Activated T-cell treated with anti-CD3 and anti-CD28 coated beads, Interleukin-2, amount 50 U/mL, for 24 hours (primary cell): ENCODE results near the gene PRKAG2.

Source experiments
- DNase-seq: peaks from one replicate; pipeline ENCODE4 v3.0.0-alpha.2; 2020
- H3K27ac Mint-ChIP-seq: 2 replicates; pipeline ENCODE4 v1.8.0; 2020; ENCODE audit warnings: mild to moderate bottlenecking, mixed read lengths
- H3K27me3 Mint-ChIP-seq: 2 replicates; pipeline ENCODE4 v1.8.0; 2020; ENCODE audit warnings: mixed read lengths
- H3K36me3 Mint-ChIP-seq: 2 replicates; pipeline ENCODE4 v1.8.0; 2020; ENCODE audit warnings: low read depth, mixed read lengths
- H3K4me1 Mint-ChIP-seq: 2 replicates; pipeline ENCODE4 v1.8.0; 2020; ENCODE audit warnings: low read depth, mixed read lengths
- H3K4me3 Mint-ChIP-seq: 2 replicates; pipeline ENCODE4 v1.8.0; 2020; ENCODE audit warnings: mild to moderate bottlenecking, moderate library complexity, mixed read lengths
- H3K9me3 Mint-ChIP-seq: 2 replicates; pipeline ENCODE4 v1.8.0; 2020; ENCODE audit warnings: mixed read lengths

The PRKAG2 gene

GRCh38 chr7:151764056-151764920 is 112.6 kb downstream of the PRKAG2 start:
- no peak overlapping the region for H3K4me3 Mint-ChIP-seq
- H3K4me1 Mint-ChIP-seq = peaks cover 47% of the 10 kb centered on the region
- peaks cover 6% of the 10 kb centered on the region for H3K36me3 Mint-ChIP-seq
- no peak for DNase-seq
- no peak overlapping the region for H3K27ac Mint-ChIP-seq
- peaks cover 3% of the 10 kb centered on the region for H3K9me3 Mint-ChIP-seq
- no peaks in the 10 kb centered on the region for H3K27me3 Mint-ChIP-seq

GRCh38 chr7:151763420-151763984 is 113.4 kb downstream of the PRKAG2 start:
- Mint-ChIP-seq H3K9me3 (peaks cover 3% of the 10 kb centered on the region), H3K4me3 (no peak overlapping the region), H3K36me3 (peaks cover 6% of the 10 kb centered on the region), H3K4me1 (peaks cover 41% of the 10 kb centered on the region), H3K27me3 (no peaks in the 10 kb centered on the region), H3K27ac (no peak overlapping the region)
- DNase-seq = no peak

- Mint-ChIP-seq H3K27ac (no peak overlapping the region), H3K4me1 (peaks cover 33% of the 10 kb centered on the region), H3K36me3 (peaks cover 6% of the 10 kb centered on the region), H3K4me3 (no peak overlapping the region), H3K27me3 (no peaks in the 10 kb centered on the region), H3K9me3 (peaks cover 3% of the 10 kb centered on the region)
- DNase-seq = no peak
These were observed 114.2 kb downstream of the PRKAG2 start for GRCh38 chr7:151762583-151763245.

- H3K27ac Mint-ChIP-seq = no peak overlapping the region
- H3K4me1 Mint-ChIP-seq = peaks cover 26% of the 10 kb centered on the region
- no peak for DNase-seq
These were observed 115.0 kb downstream of the PRKAG2 start for GRCh38 chr7:151761957-151762356.

GRCh38 chr7:151761231-151761630 is 115.7 kb downstream of the PRKAG2 start:
- Mint-ChIP-seq H3K36me3 (peaks cover 6% of the 10 kb centered on the region), H3K4me1 (peaks cover 27% of the 10 kb centered on the region), H3K9me3 (peaks cover 3% of the 10 kb centered on the region), H3K4me3 (no peak overlapping the region), H3K27ac (no peak overlapping the region), H3K27me3 (no peaks in the 10 kb centered on the region)
- no peak for DNase-seq

More at GRCh38 chr7:151761957-151762356, 115.0 kb downstream of the PRKAG2 start:
- Mint-ChIP-seq H3K27me3 (no peaks in the 10 kb centered on the region), H3K4me3 (no peak overlapping the region), H3K36me3 (peaks cover 6% of the 10 kb centered on the region), H3K9me3 (peaks cover 3% of the 10 kb centered on the region)

- DNase-seq = peak; percentile 71
- Mint-ChIP-seq H3K27ac (peak overlapping the region; percentile 27), H3K27me3 (no peaks in the 10 kb centered on the region), H3K4me1 (peaks cover 27% of the 10 kb centered on the region), H3K4me3 (no peak overlapping the region), H3K36me3 (no peaks in the 10 kb centered on the region), H3K9me3 (no peaks in the 10 kb centered on the region)
These were observed 117.3 kb downstream of the PRKAG2 start for GRCh38 chr7:151759591-151760042.

- Mint-ChIP-seq H3K36me3 (no peaks in the 10 kb centered on the region), H3K27me3 (no peaks in the 10 kb centered on the region), H3K9me3 (no peaks in the 10 kb centered on the region), H3K27ac (peak overlapping the region; percentile 27), H3K4me3 (no peak overlapping the region), H3K4me1 (peaks cover 27% of the 10 kb centered on the region)
- no peak for DNase-seq
These were observed 118.0 kb downstream of the PRKAG2 start for GRCh38 chr7:151758622-151759540.

GRCh38 chr7:151757274-151757673 is 119.6 kb downstream of the PRKAG2 start:
- peak overlapping the region; percentile 96 for H3K27ac Mint-ChIP-seq
- no peak for DNase-seq

GRCh38 chr7:151756866-151757265 is 120.0 kb downstream of the PRKAG2 start:
- H3K4me1 Mint-ChIP-seq = peaks cover 27% of the 10 kb centered on the region
- no peaks in the 10 kb centered on the region for H3K27me3 Mint-ChIP-seq
- no peak for DNase-seq
- no peaks in the 10 kb centered on the region for H3K9me3 Mint-ChIP-seq
- H3K36me3 Mint-ChIP-seq = peaks cover 3% of the 10 kb centered on the region
- H3K27ac Mint-ChIP-seq = peak overlapping the region; percentile 96
- peak overlapping the region; percentile 62 for H3K4me3 Mint-ChIP-seq

More at GRCh38 chr7:151757274-151757673, 119.6 kb downstream of the PRKAG2 start:
- Mint-ChIP-seq H3K27me3 (no peaks in the 10 kb centered on the region), H3K4me1 (peaks cover 27% of the 10 kb centered on the region), H3K9me3 (no peaks in the 10 kb centered on the region), H3K4me3 (no peak overlapping the region), H3K36me3 (no peaks in the 10 kb centered on the region)

GRCh38 chr7:151756076-151756731 is 120.7 kb downstream of the PRKAG2 start:
- peak; percentile 74 for DNase-seq
- Mint-ChIP-seq H3K27me3 (no peaks in the 10 kb centered on the region), H3K9me3 (no peaks in the 10 kb centered on the region), H3K36me3 (peaks cover 5% of the 10 kb centered on the region), H3K27ac (peak overlapping the region; percentile 96), H3K4me1 (peaks cover 27% of the 10 kb centered on the region), H3K4me3 (peak overlapping the region; percentile 62)

- no peak for DNase-seq
- peak overlapping the region; percentile 96 for H3K27ac Mint-ChIP-seq
- no peak overlapping the region for H3K4me3 Mint-ChIP-seq
- peaks cover 8% of the 10 kb centered on the region for H3K36me3 Mint-ChIP-seq
- no peaks in the 10 kb centered on the region for H3K9me3 Mint-ChIP-seq
- peaks cover 27% of the 10 kb centered on the region for H3K4me1 Mint-ChIP-seq
- no peaks in the 10 kb centered on the region for H3K27me3 Mint-ChIP-seq
These were observed 121.6 kb downstream of the PRKAG2 start for GRCh38 chr7:151755131-151755801.

GRCh38 chr7:151754688-151755130 is 122.2 kb downstream of the PRKAG2 start:
- Mint-ChIP-seq H3K4me3 (no peak overlapping the region), H3K27ac (no peak overlapping the region)
- DNase-seq = no peak

GRCh38 chr7:151754142-151754590 is 122.7 kb downstream of the PRKAG2 start:
- Mint-ChIP-seq H3K9me3 (no peaks in the 10 kb centered on the region), H3K27ac (no peak overlapping the region), H3K4me3 (no peak overlapping the region), H3K27me3 (no peaks in the 10 kb centered on the region), H3K36me3 (peaks cover 8% of the 10 kb centered on the region), H3K4me1 (peaks cover 22% of the 10 kb centered on the region)
- DNase-seq = no peak

More at GRCh38 chr7:151754688-151755130, 122.2 kb downstream of the PRKAG2 start:
- H3K27me3 Mint-ChIP-seq = no peaks in the 10 kb centered on the region
- no peaks in the 10 kb centered on the region for H3K9me3 Mint-ChIP-seq
- H3K36me3 Mint-ChIP-seq = peaks cover 8% of the 10 kb centered on the region
- peaks cover 27% of the 10 kb centered on the region for H3K4me1 Mint-ChIP-seq
